GM11168 (cell line): ENCODE measurements around the gene ACVR1B.

Experiments
- in situ Hi-C: fragments of 300-500 bp; cut with MboI; formaldehyde crosslinking; loops from one replicate; pipeline ENCODE4 v1.12.0; 2022; ENCODE audit warnings: low sequenced_read_pairs; ENCODE audit not compliant: unreplicated experiment

The ACVR1B gene

DNA sequence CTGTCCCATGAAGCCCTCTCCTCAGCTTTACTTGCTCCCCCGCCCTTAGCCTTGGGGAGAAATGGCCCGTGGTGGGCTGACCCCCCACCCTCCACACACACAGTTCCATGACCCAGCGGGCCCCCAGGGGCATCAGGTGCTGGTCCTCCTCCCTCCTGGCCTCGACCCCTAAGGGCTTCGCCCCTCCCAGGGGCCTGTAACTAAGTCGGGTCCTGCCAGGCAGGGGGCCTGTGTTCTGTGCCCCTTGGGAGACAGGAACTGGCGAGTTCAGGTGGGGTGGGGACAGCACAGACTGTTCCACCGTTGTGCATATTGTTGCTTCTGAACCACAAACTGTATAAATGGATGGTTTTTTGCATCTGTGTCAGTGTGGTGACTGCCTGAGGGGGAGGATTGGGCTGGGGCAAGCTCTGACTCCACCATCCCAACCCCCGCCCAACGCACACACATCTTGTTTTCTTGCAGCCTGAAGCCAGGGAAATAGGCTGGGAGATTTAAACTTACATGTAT, 64.1 kb downstream of the ACVR1B start:
- in situ Hi-C loops = no loop called here

DNA sequence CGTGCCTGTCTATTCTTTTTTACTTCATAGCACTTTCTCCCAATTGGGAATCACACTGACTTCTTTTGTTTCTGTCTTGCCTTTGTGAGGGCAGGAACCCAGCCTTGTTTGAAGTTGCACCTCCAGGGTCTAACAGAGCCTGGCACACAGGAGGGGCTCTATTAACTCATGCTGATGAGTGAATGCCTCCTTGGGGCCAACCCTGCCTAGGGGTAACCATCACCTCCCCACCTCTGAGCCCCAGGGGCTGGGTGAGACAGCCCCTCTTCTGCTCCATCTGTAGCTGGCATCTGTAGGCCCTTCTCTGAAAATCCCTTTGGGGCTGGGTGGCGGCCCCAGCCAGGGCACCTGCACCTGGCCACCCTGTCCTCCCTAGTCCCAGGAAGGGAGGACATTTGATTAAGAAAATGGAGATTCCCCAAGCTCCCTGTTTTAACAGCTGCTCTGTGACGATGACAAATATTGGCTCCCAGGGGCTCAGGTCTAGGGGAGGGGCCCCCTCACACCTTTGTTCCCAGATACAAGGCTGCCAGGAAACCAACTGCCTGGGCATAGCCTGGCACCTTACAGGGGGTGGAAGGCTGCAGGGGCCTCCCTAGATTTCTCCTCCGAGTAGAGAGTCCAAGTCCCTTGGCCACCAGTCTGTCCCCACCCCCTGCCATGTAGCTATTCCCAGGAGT, 67.1 kb downstream of the ACVR1B start:
- in situ Hi-C loops = no loop called here

DNA sequence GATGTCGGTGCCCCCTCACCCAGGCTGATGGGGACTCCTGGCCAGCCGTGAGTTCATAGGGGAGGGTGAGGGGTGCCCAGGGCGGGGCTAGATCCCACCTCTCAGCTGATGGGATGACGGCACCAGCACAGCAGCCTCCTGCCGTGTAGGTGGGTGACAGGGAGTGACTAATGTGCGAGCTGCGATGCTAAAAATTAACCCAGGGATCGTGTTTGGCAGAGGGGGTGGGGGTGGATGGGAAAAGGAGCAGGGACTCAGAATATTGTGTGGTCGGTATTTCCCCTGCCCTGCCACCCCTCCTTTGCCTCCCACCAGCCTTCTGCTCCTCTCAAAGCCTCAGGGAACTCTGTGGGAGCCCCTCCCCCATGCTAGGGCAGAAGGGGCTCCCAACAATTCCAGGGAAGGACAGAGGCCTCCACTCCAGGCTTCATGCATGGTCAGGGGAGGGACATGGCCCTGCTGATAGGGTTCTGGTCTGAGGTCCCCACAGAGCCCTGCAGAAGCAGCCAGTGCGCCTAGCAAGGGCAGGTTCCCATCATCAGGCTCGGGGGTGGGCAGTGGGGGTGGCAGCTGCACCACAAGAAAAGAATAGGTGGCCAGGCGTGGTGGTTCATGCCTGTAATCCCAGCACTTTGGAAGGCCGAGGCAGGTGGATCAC, 67.7 kb downstream of the ACVR1B start:
- in situ Hi-C loops = no loop called here

DNA sequence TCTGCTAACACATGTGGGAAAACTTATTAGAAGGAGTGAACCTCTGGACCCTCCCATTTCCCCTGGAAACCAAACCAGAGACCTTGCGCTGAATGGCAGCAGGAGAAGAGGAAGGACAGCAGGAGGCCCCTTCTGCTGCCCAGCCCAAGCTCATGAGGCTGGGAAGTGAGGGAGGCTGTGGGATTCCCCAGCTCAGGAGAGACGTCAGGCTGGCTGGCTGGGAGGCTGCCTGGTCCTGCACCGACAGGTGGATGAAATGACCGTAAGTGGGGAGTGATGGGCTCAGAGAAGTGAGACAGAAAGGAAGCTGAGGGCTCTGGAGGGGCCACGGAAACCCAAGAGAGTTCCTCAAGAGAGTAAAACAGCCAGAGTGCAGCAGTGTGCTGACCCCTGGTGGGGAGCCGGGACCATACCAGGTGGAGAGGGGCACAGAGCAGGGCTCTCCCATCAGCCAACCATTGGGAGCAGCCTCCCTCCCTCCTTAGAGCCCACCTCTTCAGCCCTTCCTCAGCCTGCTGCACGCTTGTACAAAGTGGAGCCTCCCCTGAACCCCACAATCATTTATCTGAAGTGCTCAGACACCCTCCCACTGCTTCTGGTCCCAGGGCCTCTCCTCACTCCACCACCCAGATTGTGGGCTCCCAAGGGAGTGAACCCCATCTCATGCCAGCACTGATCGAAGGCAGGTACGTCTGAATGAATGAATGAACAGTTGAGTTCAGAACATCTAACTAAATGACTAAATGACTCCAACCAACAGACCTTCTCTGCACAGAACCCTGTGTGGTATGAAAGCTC, 69.2 kb downstream of the ACVR1B start:
- in situ Hi-C loops = no loop called here

DNA sequence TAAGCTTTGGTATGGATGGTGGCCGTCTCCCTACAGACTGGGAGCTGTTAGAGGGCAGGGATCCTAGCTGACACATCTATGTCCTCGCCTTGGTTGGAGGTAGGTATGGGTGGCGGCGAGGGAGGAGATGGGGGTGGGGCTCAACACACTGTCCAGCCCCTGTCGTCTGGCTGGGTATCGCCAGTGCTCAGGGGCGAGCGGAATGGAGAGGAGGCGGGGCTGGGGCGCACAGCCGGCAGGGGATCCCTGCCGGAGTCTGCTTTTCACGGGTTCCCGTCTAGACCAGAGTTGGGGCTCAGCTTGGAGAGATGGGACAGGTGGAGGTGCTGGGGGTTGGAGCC, 71.3 kb downstream of the ACVR1B start:
- in situ Hi-C loops = no loop called here

DNA sequence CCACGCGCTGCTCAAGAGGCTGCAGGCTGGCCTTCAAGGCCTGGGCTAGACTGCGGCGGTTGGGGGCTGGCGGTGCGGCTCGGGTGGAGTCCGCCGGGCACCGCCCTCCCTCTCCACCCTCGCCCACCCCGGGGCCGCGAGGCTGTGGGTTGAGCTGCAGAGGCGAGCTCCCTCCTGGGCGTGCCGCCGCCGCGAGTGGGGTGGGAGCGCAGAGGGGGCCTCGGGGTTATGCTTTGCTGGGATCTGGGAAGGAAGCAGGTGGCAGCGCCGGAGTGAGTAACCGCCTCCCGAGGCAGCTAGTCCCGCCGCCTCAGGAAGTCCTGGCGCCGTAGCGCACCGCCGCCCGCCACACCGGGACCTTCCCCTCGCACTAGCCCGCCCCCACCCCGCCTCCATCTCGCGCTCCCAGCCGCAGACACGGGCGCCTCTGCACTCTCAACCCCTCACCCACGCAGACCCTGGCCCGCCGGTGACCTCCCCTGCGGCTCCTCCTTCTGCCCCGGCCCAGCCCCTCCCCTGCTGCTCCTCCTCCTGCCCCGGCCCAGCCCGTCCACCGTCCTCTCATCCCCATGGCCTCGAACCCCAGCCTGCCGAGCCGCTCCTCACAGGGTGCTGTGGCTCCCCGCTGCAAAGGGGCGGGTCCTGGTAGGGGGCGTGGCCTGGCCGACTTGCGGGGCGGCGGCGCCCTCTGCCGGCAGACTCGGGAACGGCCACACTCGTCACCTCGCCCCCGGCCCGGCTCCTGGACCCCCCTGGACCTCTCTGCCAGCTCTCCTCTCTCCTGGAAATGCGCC, 71.9 kb downstream of the ACVR1B start:
- in situ Hi-C loops = no loop called here

DNA sequence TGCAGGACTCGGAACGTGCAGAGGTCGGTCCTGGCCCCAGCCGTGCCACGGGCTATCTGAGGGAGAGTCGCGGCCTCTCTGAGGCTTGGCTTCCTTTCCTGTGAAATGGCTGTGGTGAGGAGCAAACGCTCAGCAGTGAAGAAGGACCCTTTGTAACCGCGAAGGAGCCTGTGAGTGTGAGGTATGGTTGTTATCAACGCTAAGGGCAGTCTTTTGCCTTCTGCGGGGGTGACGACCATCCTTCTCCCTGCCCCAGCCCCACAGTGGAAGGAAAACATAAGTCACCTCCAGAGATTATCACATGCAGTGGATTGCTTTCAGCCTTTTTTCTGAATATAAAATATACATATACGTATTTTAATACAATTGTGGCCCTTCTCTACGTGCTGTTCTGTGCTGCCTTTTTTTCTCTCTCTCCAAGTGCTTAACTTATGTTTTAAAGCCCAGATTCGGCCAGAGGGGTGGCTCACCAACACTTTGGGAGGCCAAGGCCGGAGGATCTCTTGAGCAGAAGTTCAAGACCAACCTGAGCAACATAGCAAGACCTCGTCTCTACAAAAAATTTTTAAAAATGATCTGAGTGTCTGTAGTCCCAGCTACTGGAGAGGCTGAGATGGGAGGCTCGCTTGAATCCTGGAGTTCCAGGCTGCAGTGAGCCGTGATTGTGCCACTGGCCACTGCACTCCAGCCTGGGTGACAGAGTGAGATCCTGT, 72.6 kb downstream of the ACVR1B start:
- in situ Hi-C loops = no loop called here

DNA sequence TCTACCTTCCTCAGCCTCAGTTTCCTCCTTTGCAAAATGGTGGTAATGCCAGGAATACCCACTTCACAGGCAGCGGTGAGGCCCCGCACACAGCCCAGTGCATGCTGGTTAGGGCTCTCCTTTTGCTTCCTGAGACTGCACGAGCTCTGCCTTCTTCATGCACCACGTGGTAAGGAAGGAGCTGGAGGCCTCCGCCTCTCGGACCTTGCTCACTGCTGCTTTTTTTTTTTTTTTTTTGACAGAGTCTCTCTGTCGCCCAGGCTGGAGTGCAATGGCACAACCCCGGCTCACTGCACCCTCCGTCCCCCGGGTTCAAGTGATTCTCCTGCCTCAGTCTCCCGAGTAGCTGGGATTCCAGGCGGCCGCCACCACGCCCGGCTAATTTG, 73.3 kb downstream of the ACVR1B start:
- in situ Hi-C loops = no loop called here

DNA sequence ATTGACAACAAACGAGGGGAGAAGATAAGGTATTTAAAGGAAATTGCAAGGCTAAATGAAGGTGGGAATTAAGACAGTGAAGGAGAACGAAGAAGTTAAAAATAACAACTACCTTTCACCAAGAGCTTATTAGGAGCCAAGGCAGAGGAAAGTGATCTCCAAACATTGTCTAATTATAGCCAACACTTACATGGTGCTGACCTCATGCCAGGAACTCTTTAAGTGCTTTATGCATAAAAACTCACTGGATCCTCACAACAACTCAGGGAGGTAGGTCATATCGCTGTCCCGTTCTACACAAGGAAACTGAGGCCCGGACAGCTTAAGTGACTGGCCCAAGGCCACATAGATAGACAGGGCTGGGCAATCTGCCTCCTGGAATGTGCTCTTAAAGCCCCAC, 74.8 kb downstream of the ACVR1B start:
- in situ Hi-C loops = no loop called here

DNA sequence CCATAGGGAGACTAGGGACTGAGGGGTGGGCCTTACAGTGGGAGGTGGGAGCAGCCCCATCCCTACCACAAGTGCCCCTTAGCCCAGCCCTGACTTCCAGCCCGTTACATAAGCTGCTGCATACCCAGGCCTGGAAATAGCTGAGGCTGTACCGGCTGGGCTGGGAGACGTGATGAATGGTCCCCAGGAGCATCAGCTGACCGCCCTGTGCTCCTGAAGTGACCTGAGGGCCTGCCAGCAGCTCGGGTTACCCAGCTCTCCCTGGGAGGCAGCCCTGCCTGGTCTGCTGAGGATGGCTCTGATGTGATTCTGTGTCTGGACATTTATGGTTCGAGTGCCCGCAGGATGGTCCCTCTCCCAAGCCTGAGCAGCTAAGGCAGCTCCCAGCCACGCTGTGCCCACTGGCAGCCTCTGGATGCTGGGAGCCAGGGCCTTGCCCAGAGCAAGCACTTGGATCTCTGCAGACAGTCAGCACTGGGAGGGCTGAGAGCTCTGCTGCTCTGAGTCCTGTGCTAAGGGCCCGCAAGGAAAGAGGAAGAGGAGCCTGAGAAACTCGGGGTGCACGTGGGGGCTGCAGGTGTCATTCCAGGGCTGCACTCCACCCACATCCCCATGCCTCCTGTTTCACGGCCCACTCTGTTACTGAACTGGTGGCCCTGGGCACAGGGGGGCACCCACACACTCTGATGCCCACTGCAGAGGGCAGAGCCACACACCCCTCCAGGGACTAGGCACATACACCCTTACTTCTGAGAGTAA, 75.8 kb downstream of the ACVR1B start:
- in situ Hi-C loops = no loop called here

DNA sequence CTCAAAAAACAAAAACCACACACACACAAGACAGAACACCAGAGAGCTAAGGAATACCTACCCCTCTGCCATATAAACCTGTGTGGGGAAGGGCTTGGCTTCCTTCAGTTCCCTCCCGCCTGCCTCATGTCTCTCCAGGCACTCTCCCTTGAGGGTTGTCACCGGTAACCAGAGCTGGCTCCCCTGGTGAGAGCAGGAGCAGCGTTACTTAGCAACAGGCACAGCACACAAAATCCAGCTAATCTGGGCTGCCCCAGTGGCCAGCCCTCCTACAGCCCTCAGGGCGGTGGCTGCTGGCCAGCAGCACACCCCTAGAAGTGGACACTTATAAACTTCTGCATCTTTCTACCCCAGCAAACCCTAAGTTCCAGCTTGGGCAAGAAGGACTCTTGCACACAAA, 78.2 kb downstream of the ACVR1B start:
- in situ Hi-C loops = loop anchor here (5.0 kb wide), 1 partner anchor 38 kb away; the partner anchor contains the start of gene ATG101

DNA sequence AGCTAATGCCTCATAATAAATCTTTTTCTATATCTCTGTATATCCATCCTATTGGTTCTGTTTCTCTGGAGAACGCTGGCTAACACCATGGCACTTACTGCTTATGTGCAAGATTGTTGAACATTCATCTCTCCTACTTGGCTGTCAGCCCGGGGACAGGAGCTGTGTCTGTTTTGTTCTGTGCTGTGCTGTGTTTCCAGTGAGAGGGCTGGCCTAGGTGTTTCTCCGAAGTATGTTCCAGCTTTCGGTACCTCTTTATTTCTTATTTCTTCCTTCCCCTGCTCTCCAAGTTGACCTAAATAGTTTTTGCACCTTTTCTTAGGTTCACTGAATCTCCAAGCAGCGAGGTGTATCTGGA, 80.9 kb downstream of the ACVR1B start:
- in situ Hi-C loops = loop anchor here (5.0 kb wide), 1 partner anchor 35 kb away; the partner anchor contains the start of gene ATG101

DNA sequence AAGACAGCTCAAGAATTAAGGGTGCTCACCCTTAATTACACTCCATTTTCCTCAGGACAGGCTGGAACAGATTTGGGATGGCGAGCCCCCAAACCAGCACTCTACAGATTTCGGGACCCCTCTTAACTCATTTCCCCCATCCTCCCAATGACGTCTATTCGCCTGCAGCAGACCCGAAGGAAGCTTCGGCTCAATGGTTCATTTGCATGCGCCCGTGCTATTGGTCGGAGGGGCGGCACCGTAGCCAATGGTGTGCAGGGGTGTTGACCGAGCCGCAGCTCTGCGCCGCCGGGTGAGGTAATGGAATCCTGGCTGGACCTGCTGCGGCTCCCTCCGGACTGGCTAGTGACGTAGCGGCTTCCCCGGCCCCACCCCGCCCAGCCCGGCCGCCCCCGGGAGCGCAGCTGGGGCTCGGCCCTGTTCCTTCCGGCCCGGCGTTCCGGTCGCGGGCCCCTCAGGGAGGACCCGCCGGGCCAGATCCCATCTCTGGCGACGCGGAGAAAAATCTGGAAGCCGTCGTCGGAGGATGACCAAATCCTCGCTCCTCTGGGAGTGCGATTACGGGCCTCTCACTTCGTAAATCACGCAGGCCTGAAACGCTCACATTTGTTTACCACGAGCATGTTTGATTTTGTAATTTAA, 81.4 kb downstream of the ACVR1B start:
- in situ Hi-C loops = loop anchor here (5.0 kb wide), 1 partner anchor 34 kb away; the partner anchor contains the start of gene ATG101

DNA sequence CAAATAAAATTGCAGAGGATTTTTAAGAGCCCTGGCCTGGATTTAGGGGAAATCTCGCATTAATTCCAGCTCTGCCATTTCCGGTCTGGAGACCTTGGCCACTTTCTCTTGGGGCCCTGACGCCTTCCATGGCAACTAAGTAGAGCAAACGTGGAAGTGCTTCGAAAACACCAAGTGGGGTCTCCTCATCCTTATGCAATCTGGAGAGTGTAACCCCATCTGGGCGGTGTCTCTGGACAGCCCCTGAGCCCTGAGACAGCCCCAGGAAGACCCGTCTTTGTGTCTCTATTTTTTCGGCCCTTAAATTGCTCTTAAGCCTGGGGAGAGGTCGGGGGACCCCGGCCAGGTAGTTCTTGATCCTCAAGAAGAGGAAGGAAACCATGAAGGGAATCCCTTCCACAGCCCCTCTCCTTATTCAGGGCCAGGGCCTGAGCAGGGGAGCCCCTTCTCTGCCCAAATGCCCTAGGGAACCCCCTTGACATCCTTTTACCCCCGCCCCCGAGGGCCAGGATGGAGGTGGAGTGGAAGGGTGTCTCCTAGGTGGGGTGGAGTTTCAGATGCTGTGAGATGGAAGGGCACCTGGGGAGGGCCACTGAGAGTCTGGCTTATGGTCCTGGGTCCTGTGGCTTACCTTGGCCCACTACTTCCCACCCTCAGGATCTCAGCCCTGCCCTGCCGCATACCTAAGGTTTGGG, 82.1 kb downstream of the ACVR1B start:
- in situ Hi-C loops = loop anchor here (5.0 kb wide), 1 partner anchor 34 kb away; the partner anchor contains the start of gene ATG101

DNA sequence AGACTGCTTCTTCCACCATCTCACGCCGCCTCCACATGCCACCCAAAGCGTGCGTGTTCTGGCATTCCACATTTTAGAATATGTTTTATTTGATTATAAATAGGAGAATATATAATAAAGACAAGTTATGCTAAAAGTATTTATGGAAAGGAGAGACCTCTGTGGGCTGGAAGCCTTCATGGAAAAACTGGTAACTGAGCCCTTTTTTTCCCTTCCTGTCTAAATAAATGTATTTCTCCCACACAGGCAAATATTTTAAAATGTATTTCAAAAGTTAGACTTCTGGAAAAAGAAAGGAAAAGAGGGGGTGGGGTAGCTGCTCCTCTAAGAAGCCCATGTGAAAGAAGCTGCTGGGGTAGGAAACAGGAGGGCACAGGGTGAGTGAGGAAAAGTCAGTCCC, 83.7 kb downstream of the ACVR1B start:
- in situ Hi-C loops = no loop called here

DNA sequence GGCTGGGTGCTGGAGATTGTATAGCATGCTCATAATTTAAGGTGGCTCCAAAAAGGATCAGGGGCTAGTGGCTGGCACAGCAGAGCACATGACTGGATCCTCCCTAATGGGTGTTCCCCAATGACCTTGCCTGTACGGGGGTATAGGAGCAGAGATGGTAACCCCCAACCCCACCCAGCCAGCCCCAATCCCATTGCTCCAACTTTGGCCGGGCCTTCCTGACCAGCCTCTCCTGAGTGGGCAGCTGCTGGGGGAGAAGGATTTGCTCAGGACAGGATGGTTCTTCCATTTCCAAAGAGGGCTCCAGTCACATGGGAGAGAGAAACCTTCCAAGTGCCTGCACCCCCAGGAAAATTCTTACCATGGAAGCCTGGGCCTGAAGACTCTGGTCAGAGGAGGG, 84.4 kb downstream of the ACVR1B start:
- in situ Hi-C loops = no loop called here

DNA sequence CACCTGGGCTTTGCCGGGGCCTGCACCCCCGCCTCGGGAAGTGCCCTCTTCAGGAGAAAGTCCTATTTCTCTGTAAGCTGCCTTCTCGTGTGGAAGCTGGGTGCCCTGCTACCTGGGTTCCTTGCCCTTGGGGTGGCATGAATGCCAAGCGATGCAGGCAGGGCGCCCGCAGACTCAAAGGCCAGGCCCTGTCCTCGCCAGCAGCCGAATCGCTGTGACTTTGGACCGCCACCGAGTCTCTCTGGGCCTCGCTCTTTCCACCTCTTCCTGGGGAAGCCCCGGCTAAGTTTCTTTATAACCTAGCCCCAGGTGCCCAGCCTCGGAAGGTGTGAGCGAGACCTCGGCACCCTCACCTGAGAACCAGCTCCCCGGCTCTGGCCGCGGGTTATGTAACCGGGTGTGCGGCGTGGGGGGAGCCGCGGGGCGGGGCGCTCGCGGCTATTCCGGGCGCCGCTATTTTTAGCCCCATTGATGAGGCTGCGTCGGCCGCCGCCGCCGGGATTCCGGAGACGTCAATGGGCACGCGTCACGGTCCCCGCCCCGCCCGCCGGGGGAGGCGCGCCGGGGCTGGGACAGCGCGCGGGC, 85.2 kb downstream of the ACVR1B start:
- in situ Hi-C loops = no loop called here
